SK-MEL-5 (cell line): ENCODE results near the gene FAM20C. TPM values are rescaled to one million over a fixed set of nuclear protein-coding genes. Genes with fewer than 3 reads are reported as not detected.

ENCODE experiments used
- DNase-seq: peaks from one replicate; pipeline ENCODE4 v3.0.0-alpha.2; 2016; ENCODE audit warnings: low read depth, low spot score
- in situ Hi-C: cut with HindIII; loops from 2 replicates; pipeline ENCODE4 v1.10.0; 2016; ENCODE audit warnings: low sequenced_read_pairs, high pct_unique_total_duplicates, low pct_unique_long_range_greater_than_20kb
- polyA plus RNA-seq, 2 experiments: library from polyadenylated mRNA; depleted of rRNA; stranded (reverse); fragments of >200 nt; gene quantifications; 2 replicates each; pipeline ENCODE4 v1.2.3, GENCODE V29; 2015
- total RNA-seq: library from RNA; depleted of rRNA; stranded (reverse); fragments of >200 nt; shearing (Covaris generic); gene quantifications from 2 replicates; pipeline ENCODE4 v1.2.3, GENCODE V29; 2014; rRNA removed

Gene FAM20C
- not detected in 2 replicates for total RNA-seq
- polyA plus RNA-seq (2015; cell fraction: cytosol; rRNA removed) = 0.19 and 0.24 TPM in 2 replicates
- polyA plus RNA-seq (2015; cell fraction: nucleus; rRNA removed) = not detected in 2 replicates

DNA sequence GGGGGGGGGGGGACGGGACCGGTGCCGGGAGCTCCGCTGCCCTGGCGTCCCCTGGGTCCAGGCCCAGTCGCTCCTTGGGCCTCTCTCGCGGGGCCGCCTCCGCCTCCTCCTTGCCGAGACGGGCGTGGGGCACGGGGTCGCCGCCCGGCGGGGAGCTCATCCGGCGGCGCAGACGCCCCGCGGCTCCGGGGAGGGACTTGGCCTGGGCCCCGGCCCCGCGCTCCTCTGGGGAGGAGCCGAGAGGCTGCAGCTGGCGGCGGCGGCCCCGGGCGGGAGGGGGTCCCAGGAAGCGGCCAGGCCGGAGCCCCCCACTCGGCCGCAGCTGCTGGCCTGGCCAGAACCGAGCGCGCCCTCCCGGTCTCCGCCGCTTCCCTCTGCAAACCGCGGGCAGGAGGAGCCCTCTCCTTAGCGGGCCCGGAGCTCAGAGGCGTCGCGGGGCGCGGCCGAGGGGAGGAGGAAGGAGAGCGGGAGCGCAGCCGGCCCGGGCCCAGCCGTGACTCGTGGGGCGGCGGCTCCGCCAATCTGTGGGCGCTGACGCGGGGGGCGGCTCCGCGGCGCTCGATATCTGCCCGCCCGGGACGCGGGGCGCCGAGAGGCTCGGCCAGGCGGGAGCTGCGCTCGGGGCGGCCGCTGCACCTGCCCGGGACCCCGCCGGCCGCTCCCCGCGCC lies at the start of gene FAM20C:
Gene FAM20C (plus strand): TSS at position 591 of the 669 bp plus-strand sequence. CDS start 629 bp downstream, outside the sequence.
- no peak for DNase-seq
- in situ Hi-C loops = no loop called here

- in situ Hi-C loops = no loop called here
- no peak for DNase-seq
Measured at GRCh38 chr7:143145-143751, 49.1 kb upstream of the FAM20C start.

DNA sequence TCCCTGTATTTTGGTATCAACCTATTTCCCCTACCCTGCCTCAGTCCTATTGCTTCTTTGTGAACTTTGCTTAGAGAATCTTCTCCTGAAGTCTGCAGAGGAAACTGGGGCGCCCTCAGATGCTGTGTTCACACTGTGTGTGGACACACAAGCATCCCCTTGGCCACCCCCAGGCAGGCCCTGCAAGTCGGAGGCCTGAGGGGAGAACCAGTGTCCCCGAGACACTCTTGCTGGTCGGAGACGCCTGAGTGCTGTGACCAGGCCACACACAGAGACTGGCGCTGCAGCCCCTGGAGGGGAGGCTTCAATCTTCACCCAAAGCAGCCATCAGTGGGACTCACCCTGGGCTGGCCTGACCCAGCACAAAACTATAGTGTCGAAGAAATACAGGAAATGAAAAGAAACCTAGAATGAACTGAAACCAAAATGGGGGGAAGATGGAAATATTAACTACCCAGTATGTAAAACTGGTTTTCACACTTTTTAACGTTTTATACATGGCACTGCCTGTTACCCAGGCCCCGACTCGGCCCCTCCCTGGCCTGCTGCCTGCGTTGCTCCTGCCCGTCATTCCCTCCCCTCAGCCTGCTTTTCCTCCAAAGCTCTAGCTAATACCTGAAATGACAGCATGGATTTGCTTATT lies 48.4 kb upstream of the FAM20C start:
- DNase-seq = no peak
- in situ Hi-C loops = no loop called here

GRCh38 chr7:144454-144826 lies 47.9 kb upstream of the FAM20C start:
- no peak for DNase-seq

GRCh38 chr7:145863-146262 lies 46.5 kb upstream of the FAM20C start:
- DNase-seq = no peak
- in situ Hi-C loops = no loop called here

More at GRCh38 chr7:144454-144826, 47.9 kb upstream of the FAM20C start:
- in situ Hi-C loops = no loop called here

- in situ Hi-C loops = no loop called here
Measured at GRCh38 chr7:148543-148931, 43.8 kb upstream of the FAM20C start.

GRCh38 chr7:148932-149790 lies 43.2 kb upstream of the FAM20C start:
- in situ Hi-C loops = no loop called here
- peak; percentile 99 for DNase-seq

More at GRCh38 chr7:148543-148931, 43.8 kb upstream of the FAM20C start:
- DNase-seq = no peak

DNA sequence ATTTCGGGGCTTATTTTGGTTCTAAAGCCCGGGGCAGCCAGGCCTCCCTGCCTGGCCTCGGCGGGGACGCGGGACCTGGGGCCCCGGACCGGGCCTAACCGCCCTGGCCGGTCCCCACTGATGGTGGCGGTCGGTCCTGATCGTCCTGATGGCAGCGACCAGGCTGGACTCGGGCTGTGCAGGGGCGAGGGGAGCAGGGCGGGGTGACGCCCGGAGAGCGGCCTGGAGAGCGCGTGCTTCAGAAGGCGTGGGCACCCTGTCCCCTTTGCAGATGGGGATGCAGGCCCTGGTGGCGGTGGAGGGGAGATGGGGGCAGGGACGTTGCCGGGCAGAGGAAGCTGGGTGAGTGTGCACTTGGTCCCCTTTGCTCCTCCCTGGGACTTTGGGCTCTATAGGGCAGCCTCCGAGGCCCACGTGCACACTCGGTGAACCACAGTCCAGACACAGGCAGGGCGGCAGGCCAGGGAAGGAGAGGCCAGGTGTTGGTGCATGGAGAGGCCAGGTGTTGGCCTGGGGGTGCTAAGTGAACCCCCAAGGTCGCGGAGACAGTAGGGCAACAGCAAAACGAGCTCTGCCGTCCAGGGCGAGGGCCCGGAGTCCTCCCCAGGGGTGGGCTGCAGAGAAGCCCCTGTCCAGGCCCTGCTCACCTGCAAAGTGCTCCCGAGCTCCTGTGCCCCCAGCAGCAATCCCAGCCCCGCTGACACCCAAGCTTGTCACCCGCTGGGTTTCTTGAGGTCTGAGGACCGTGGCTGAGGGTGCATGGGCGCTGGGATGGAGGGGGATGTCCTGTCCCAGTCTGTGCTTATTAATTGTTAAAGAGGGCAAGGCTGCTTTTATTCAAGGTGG lies 42.4 kb upstream of the FAM20C start:
- in situ Hi-C loops = no loop called here
- no peak for DNase-seq

DNA sequence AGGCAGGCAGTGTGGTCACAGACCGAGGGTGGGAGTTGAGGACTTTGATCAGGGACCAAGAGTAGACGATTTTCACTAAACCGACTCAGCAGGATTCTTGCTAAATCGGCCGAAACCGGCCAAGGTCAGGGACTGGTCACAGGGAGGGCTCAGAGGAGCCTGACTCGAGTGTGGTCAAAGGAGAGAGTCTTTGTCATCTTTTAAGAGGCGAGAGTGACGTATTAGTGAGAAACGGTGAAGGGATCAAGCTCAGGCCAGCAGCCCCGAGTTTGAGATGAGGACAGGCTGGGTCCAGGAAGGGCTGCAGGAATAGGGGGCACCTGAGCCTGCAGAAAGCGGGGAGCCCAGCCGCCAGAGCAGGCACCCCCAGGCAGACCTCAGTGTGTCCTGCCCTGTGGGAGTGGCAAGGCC lies 41.6 kb upstream of the FAM20C start:
- DNase-seq = no peak
- in situ Hi-C loops = no loop called here

GRCh38 chr7:151346-152050 lies 40.9 kb upstream of the FAM20C start:
- in situ Hi-C loops = no loop called here
- DNase-seq = no peak

GRCh38 chr7:152702-153391 lies 39.5 kb upstream of the FAM20C start:
- in situ Hi-C loops = no loop called here
- no peak for DNase-seq

DNA sequence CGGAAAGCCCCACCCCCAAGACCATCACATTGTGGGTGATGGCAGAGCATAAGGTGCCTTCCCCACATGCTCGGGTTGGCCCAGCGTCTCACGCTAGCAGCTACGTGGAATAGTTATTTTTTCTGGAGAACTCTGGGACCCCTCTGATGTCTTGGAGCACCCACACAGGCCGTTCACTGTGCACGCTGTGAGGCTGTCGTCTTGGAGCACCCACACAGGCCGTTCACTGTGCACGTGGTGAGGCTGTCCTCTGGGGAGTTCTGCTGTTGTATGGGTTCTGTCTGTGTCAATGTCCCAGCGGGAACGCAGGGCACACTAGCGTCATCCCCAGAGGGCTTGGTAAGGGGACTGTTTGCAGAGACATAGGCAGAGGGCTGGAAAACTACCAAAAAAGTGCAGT lies 38.8 kb upstream of the FAM20C start:
- DNase-seq = no peak
- in situ Hi-C loops = no loop called here

- DNase-seq = no peak
- in situ Hi-C loops = no loop called here
Measured at GRCh38 chr7:154096-154799, 38.1 kb upstream of the FAM20C start.

- peak; percentile 15 for DNase-seq
- in situ Hi-C loops = no loop called here
Measured at GRCh38 chr7:155469-155900, 36.9 kb upstream of the FAM20C start.
